ENCODE results near the gene HYAL3. TPM values are rescaled to one million over a fixed set of nuclear protein-coding genes. Genes with fewer than 3 reads are reported as not detected.

The HYAL3 gene
- total and polyA plus RNA-seq, 8 donors = 1.3 to 7.9 (median 4.4) TPM; not detected in 2

DNA sequence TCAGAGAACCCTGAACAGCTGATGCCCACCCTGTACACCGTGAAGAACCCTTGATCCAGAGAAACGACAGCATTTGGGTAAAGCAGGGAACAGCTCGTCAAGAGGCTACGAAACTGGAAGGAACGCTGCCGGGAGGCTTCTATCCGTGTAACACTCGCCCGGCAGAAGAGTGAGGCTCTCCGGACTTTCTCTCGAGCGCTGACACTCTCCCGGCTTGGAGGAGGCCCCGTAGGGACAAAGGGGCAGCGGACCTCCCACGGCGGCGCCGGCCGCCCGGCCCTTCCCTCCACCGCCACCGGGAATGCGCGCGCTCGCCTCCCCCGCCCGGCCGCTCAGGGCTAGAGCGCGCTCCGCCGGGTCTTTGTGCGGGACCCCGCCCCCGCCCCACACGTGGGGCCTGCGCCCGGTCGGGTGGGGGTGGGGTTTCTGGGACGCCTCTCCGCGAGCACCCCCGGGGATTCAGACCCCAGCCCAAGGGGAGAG lies 21.7 kb upstream of the HYAL3 start:
- Histone ChIP-seq H3K4me1 (peaks cover 66 to 92% (median 81%) of the 10 kb centered on the region in 4 donors), H3K9me3 (no peaks in the 10 kb centered on the region), H3K27ac (peak overlapping the region; percentile 91 to 96 (median 95)), H3K4me3 (peak overlapping the region; percentile 82 to 92 (median 86)), H3K27me3 (no peaks in the 10 kb centered on the region), H3K36me3 (peaks cover 18 to 44% (median 41%) of the 10 kb centered on the region in 4 donors)
- TF ChIP-seq POLR2AphosphoS5 (IDR thresholded peaks at IDR 0.05) (peak in 1 of 3 donors; percentile 43), EP300 (IDR thresholded peaks at IDR 0.05) (no peak), POLR2A (IDR thresholded peaks at IDR 0.05) (no peak)
- TF ChIP-seq, protein P1, sequence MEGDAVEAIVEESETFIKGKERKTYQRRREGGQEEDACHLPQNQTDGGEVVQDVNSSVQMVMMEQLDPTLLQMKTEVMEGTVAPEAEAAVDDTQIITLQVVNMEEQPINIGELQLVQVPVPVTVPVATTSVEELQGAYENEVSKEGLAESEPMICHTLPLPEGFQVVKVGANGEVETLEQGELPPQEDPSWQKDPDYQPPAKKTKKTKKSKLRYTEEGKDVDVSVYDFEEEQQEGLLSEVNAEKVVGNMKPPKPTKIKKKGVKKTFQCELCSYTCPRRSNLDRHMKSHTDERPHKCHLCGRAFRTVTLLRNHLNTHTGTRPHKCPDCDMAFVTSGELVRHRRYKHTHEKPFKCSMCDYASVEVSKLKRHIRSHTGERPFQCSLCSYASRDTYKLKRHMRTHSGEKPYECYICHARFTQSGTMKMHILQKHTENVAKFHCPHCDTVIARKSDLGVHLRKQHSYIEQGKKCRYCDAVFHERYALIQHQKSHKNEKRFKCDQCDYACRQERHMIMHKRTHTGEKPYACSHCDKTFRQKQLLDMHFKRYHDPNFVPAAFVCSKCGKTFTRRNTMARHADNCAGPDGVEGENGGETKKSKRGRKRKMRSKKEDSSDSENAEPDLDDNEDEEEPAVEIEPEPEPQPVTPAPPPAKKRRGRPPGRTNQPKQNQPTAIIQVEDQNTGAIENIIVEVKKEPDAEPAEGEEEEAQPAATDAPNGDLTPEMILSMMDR (IDR thresholded peaks at IDR 0.05) = no peak
- peak; percentile 81 to 95 for DNase-seq
- intact Hi-C loops (cut with DNase I; ENCODE audit: low total_unique reads) = no loop called here
- 0 to 2% (median 1%) methylated on average over 23 to 45 of the region's 45 CpGs for WGBS, 5 donors

DNA sequence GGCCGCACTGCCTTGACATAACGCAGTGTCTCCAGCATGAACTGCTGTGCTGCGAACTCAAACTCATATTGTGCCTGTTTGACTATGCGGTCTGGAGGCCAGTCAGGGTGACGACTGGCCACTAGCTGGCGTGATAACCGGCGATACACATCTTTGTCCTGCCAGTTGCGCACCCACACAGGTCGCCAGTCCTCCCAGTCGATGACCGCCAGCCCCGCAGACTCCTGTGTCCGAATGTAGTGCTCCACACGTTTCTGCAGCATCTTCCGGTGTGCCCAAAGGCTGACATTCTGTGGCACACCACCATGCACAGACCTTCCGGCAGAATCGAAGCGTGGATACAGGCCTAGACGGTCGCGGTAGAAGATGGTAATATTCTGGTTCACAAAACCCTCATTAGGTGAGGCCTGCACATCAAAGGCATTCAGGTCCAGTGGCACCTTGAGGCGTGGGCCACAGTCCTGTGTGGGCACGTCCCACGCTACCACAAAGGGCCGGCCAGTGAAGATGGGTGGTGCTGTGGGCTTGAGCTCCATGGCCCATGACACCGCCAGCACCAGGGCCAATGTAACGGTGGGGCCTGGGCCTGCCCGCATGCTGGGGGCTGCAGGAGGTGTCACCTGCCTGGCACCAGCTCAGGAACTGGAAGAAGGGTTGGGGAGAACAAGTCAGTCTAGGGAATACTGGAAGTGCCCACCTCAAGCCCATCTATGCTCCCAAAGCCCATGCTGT lies 20.9 kb upstream of the HYAL3 start:
- peak overlapping the region; percentile 91 to 96 (median 95) for H3K27ac ChIP-seq
- no peak for DNase-seq

DNA sequence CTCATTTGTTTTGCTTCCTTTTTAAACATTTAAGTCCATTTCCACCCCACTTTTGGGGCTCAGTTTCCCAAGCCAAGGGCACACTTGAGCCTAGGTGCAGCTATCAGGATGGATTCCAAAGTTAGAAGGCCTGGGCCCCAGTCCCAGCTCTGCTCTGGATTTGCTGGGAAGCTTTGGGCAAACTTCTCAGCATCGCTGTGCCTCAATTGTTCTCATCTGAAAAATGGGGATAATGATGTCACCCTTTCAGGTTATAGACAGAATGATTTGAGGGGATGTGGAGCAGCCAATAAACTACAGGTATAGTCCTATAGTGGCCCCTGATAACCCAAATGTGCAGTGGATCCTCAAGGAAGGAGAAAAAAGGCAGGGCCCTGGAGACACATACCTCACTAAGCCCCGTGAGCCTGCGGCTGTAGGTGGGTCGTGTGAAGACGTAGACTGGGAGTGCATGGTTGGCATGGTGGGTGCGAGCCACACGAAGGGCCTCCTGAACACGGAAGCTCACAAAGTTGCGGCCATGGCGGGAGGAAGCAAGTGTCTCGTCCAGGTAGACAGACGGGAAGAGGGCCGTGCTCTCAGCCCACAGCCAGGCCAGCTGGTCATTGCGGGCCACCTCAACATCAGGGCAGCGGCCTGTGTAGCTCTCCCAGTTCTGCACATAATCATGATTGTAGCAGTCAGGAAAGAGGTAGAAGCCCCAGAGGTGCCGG lies 20.1 kb upstream of the HYAL3 start:
- peak overlapping the region; percentile 25 to 95 (median 82) for H3K27ac ChIP-seq
- DNase-seq = no peak
- no peak for TF ChIP-seq POLR2AphosphoS5 (IDR thresholded peaks at IDR 0.05)
- TF ChIP-seq, protein P1 (IDR thresholded peaks at IDR 0.05) = no peak
- TF ChIP-seq POLR2A (IDR thresholded peaks at IDR 0.05) = no peak
- no peak for TF ChIP-seq EP300 (IDR thresholded peaks at IDR 0.05)
- 89 to 92% (median 90%) methylated on average over 15 to 16 of the region's 16 CpGs for WGBS, 5 donors
- H3K36me3 ChIP-seq = peaks cover 12 to 44% (median 40%) of the 10 kb centered on the region in 4 donors
- H3K4me3 ChIP-seq = peak overlapping the region; percentile 13 to 88 (median 82)
- H3K27me3 ChIP-seq = no peaks in the 10 kb centered on the region
- no peaks in the 10 kb centered on the region for H3K9me3 ChIP-seq
- intact Hi-C loops (cut with DNase I; ENCODE audit: low total_unique reads) = no loop called here
- peaks cover 66 to 92% (median 86%) of the 10 kb centered on the region in 4 donors for H3K4me1 ChIP-seq

More for the DNA sequence above, 20.9 kb upstream of the HYAL3 start:
- H3K4me3 ChIP-seq = peak overlapping the region; percentile 82 to 92 (median 86)
- H3K4me1 ChIP-seq = peaks cover 66 to 92% (median 86%) of the 10 kb centered on the region in 4 donors
- H3K36me3 ChIP-seq = peaks cover 12 to 44% (median 39%) of the 10 kb centered on the region in 4 donors
- intact Hi-C loops (cut with DNase I; ENCODE audit: low total_unique reads) = no loop called here
- 66 to 74% (median 71%) methylated on average over 18 to 29 of the region's 29 CpGs for WGBS, 5 donors
- TF ChIP-seq POLR2AphosphoS5 (IDR thresholded peaks at IDR 0.05) (no peak), POLR2A (IDR thresholded peaks at IDR 0.05) (no peak), EP300 (IDR thresholded peaks at IDR 0.05) (no peak)
- TF ChIP-seq, protein P1 (IDR thresholded peaks at IDR 0.05) = no peak
- H3K27me3 ChIP-seq = no peaks in the 10 kb centered on the region
- H3K9me3 ChIP-seq = no peaks in the 10 kb centered on the region

DNA sequence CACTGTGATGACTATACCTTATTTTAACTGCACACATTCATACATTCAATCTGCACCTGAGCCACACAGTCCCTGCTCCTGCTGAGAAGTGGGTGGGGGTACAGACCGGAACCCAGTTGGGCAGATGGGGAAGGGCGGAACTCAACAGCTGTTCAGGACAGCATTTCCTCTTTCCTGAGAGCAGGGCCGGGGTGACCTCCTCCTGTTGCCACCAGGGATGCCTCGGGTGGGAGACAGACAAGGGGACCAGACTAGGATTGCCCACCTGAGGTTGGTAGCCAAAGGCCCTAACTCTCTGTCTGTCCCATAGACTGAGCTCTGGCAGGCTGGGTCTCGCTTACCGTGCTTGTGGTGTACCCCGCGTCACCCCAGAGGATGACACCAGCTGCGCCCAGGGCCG lies 19.4 kb upstream of the HYAL3 start:
- no peaks in the 10 kb centered on the region for H3K27me3 ChIP-seq
- peak overlapping the region in 3 of 4 donors; percentile 13 to 88 (median 82) for H3K4me3 ChIP-seq
- H3K36me3 ChIP-seq = peaks cover 12 to 44% (median 40%) of the 10 kb centered on the region in 4 donors
- intact Hi-C loops (cut with DNase I; ENCODE audit: low total_unique reads) = no loop called here
- TF ChIP-seq POLR2AphosphoS5 (IDR thresholded peaks at IDR 0.05) (no peak), EP300 (IDR thresholded peaks at IDR 0.05) (no peak), POLR2A (IDR thresholded peaks at IDR 0.05) (no peak)
- TF ChIP-seq, protein P1 (IDR thresholded peaks at IDR 0.05) = no peak
- no peaks in the 10 kb centered on the region for H3K9me3 ChIP-seq
- peaks cover 67 to 92% (median 85%) of the 10 kb centered on the region in 4 donors for H3K4me1 ChIP-seq
- peak overlapping the region; percentile 71 to 95 (median 82) for H3K27ac ChIP-seq
- no peak for DNase-seq
- 72 to 85% (median 75%) methylated on average over 8 to 10 of the region's 10 CpGs for WGBS, 5 donors
